MG63 (cell line): Measurements from ENCODE around the gene CHST7. TPM values are rescaled to one million over a fixed set of nuclear protein-coding genes. Genes with fewer than 3 reads are reported as not detected.
"Not testable (repeated sequence)": the region's sequence is repeated elsewhere in the genome, so short reads cannot be mapped to it uniquely, and the experiment has no call there.

Experiments
- DNase-seq: peaks from one replicate; pipeline ENCODE4 v3.0.0-alpha.2; 2020
- H3K27me3 ChIP-seq: fragments of 250-450 bp; sonication (Bioruptor Pico); 2 replicates; pipeline ENCODE4 v1.5.1; 2020; ENCODE audit warnings: mild to moderate bottlenecking, moderate library complexity
- H3K36me3 ChIP-seq: fragments of 250-450 bp; sonication (Bioruptor Pico); 2 replicates; pipeline ENCODE4 v1.5.1; 2020; ENCODE audit warnings: mild to moderate bottlenecking, moderate library complexity
- H3K4me3 ChIP-seq: fragments of 250-450 bp; sonication (Bioruptor Pico); 2 replicates; pipeline ENCODE4 v1.5.1; 2020; ENCODE audit warnings: mild to moderate bottlenecking, moderate library complexity
- H3K9me3 ChIP-seq: fragments of 250-450 bp; sonication (Bioruptor Pico); 2 replicates; pipeline ENCODE4 v1.5.1; 2020; ENCODE audit warnings: mild to moderate bottlenecking, moderate library complexity
- total RNA-seq: library from RNA; depleted of rRNA; stranded (reverse); fragments of >200 nt; shearing (Covaris generic); gene quantifications from 2 replicates; pipeline ENCODE4 v1.2.3, GENCODE V29; 2014; ENCODE audit warnings: low replicate concordance; rRNA removed

The CHST7 gene, protein sequence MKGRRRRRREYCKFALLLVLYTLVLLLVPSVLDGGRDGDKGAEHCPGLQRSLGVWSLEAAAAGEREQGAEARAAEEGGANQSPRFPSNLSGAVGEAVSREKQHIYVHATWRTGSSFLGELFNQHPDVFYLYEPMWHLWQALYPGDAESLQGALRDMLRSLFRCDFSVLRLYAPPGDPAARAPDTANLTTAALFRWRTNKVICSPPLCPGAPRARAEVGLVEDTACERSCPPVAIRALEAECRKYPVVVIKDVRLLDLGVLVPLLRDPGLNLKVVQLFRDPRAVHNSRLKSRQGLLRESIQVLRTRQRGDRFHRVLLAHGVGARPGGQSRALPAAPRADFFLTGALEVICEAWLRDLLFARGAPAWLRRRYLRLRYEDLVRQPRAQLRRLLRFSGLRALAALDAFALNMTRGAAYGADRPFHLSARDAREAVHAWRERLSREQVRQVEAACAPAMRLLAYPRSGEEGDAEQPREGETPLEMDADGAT
- 2.4 and 5.1 TPM in 2 replicates for total RNA-seq

DNA sequence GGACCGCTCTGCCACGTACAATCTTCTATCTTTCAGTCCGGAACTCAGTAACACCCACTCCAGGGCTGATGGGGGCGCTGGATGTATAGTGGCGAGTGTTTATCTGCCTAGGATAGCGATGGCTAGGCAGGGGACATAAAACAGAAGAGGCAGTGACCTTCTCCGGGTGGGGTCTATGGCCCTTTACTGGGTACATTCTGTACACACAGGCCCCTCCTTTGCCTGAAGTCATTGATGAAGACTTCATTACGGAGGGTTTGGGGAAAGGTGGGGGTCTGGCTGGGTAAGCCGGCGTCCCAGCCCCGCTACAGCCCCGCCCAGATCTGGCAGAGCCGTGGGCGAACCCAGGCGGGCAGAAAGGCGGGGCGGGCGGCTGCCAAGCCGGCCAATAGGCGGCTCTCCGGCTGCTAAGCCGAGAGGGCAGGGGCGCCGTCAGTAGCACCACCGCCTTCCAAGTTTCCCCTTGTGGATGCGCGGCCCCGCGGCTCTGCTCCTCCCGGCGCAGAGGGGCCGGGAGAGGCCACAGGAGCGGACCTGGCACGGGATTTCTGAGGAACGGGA lies at the start of gene CHST7:
Gene CHST7, plus strand, starts transcription at position 435 of the 561 bp plus-strand sequence. CDS start 167 bp downstream, outside the sequence.
- no peaks in the 10 kb centered on the region for H3K9me3 ChIP-seq
- H3K36me3 ChIP-seq, result no peaks in the 10 kb centered on the region
- peak within 1 kb of the TSS; percentile 56 for H3K4me3 ChIP-seq
- H3K27me3 ChIP-seq, result no peaks in the 10 kb centered on the region
- peak; percentile 70 for DNase-seq

GRCh38 chrX:46528640-46529039 lies 44.9 kb upstream of the CHST7 start:
- H3K36me3 ChIP-seq, DNase-seq, H3K4me3 ChIP-seq, H3K27me3 ChIP-seq, H3K9me3 ChIP-seq: not testable (repeated sequence)

- not testable (repeated sequence) for H3K9me3 ChIP-seq, DNase-seq, H3K27me3 ChIP-seq
Observed at GRCh38 chrX:46529740-46530403, 43.7 kb upstream of the CHST7 start.

DNA sequence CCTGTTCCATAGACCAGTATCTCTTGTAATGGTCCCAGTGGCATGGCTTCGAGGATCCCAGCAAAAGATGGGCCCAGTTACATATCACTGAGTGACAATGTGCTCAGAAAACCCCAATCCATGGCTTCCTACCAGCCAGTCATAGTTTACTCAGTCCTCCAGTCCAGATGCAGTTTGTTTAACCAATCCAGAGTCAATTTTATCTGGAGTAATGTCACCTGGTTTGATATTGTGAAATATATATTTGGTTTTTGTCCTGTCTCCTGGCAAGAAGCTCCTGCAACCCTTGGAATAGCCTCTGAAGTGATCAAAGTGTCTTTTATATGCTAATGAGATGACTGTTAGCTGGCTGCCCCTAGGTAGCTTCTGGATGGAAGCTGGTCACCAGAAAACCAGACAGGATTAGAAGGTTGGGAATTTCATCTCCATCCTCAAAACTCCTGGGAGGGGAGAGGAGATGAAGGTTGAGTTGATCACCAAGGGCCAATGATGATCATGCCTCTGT lies 43.1 kb upstream of the CHST7 start:
- H3K9me3 ChIP-seq, H3K4me3 ChIP-seq, H3K36me3 ChIP-seq, DNase-seq, H3K27me3 ChIP-seq: not testable (repeated sequence)

More at GRCh38 chrX:46529740-46530403, 43.7 kb upstream of the CHST7 start:
- H3K36me3 ChIP-seq, H3K4me3 ChIP-seq: not testable (repeated sequence)

GRCh38 chrX:46531442-46531841 lies 42.1 kb upstream of the CHST7 start:
- Histone ChIP-seq H3K4me3 (no peak overlapping the region), H3K9me3 (no peaks in the 10 kb centered on the region), H3K27me3 (no peaks in the 10 kb centered on the region), H3K36me3 (no peaks in the 10 kb centered on the region)
- DNase-seq, result no peak

DNA sequence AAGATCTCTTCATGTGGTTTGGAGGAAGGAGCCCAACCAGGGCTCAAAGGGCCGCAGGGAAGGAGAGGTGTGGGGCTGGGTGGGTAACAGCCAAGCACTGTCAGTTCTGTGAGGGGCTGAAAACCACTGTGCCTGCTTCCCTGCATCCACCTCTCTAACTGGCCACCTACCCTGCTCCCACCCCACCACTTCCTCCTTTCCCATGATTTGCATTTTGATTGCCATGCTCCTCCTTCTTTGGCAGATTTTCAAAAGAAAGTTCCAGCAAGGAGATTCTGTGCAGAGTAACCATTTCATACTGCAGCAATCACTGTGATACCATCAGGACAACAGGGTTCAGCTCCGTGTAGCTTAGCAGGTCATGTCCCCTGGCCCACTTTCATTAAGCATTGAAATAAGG lies 30.1 kb upstream of the CHST7 start:
- H3K4me3 ChIP-seq, result no peak overlapping the region
- DNase-seq, result no peak
- H3K27me3 ChIP-seq, result no peaks in the 10 kb centered on the region
- H3K9me3 ChIP-seq, result no peaks in the 10 kb centered on the region
- peaks cover 12% of the 10 kb centered on the region for H3K36me3 ChIP-seq

DNA sequence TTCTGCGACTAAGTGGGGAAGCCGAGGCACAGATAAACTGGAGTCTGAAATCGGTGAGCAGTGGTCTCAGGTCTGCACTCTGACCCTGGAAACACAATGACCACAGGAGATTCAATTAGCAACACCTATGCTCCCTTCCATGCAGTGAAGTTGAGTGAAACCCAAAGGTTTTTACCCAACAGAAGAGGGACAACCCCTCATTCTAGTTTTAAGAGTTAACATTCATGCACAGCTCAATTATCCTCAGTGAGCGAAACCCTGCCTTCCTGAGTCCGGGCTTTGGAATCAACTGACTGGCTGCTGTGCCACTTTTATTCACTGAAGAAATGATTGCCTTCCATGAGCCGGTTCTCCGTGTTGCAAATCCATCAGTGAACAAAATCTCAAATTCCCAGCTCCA lies 29.0 kb upstream of the CHST7 start:
- Histone ChIP-seq H3K36me3 (peaks cover 17% of the 10 kb centered on the region), H3K4me3 (peak overlapping the region; percentile 90)
- not testable (repeated sequence) for H3K27me3 ChIP-seq, H3K9me3 ChIP-seq, DNase-seq

DNA sequence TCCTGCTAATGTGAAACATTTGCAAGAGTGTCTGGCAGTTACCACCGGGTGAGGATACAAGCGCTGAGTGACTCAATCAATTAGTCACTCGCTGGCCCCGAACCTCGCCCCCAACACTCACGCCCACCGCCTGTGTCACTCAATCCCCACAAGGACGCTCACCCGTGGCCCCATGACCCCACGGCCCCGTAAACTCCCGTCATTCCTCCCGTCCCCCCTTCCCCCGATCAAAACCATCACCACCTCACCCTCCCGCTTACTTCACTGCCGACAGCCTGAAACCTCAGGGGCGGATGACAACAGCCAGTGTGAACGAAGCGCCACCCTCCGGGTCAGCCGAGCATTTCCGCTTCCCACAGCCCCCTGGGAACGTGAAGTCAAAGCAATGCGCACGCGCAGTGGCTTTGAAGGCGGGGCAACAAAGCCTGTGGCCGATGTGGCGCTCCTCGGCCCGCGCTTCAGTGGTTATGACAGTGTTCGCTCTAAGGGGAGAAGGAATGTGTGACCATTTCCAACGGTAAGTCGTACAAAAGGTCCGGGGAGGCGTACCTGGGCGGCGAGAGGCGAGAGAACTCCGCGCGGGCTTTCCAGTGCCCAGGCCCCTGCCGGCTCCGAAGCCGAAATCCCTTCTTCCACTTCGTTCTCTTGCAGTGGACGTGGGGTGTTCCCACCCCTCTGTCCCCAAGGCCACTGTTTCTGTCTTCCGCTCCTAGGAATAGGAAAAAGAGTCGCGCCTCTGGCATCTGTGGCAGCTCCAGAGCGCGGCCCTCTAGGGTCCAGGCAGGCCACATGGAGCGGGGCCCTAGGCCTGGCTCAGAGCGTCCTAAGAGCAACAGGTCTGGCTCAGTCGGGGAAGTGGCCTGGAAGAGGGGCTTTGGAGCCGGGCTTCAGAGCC lies 28.2 kb upstream of the CHST7 start, which contains the start of gene ZNF674:
Gene ZNF674, minus strand, starts transcription at position 311 of the 895 bp plus-strand sequence. CDS start 3,334 bp downstream, outside the sequence.
- H3K9me3 ChIP-seq, result no peaks in the 10 kb centered on the region
- H3K27me3 ChIP-seq, result no peaks in the 10 kb centered on the region
- peak; percentile 87 for DNase-seq
- peaks cover 17% of the 10 kb centered on the region for H3K36me3 ChIP-seq
- peak within 1 kb of the TSS; percentile 90 for H3K4me3 ChIP-seq

- peak; percentile 63 for DNase-seq
- Histone ChIP-seq H3K36me3 (peaks cover 17% of the 10 kb centered on the region), H3K4me3 (no peak overlapping the region), H3K9me3 (no peaks in the 10 kb centered on the region), H3K27me3 (no peaks in the 10 kb centered on the region)
Observed at GRCh38 chrX:46547857-46548256, 25.7 kb upstream of the CHST7 start.

DNA sequence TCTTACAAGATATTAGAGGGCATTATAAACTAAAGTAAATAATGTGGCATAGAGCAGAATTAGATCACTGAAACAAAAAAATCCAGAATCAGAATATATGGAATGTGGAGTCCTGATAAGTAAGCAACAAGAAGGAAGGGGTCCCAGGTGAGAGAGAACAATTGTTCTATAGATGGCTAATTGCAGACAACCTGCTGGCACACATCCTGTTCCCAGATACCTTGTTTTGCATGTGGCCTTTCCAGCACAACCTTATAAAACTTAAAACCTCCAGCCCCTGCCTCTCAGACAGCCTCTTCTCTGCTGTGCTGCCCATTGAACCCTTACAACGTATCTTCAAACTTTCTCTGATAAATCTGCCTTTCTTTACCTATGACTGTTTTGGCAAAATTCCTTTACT lies 23.7 kb upstream of the CHST7 start:
- no peaks in the 10 kb centered on the region for H3K9me3 ChIP-seq
- no peaks in the 10 kb centered on the region for H3K27me3 ChIP-seq
- no peak for DNase-seq
- no peak overlapping the region for H3K4me3 ChIP-seq
- peaks cover 17% of the 10 kb centered on the region for H3K36me3 ChIP-seq

- H3K27me3 ChIP-seq, result no peaks in the 10 kb centered on the region
- no peak overlapping the region for H3K4me3 ChIP-seq
- peak; percentile 23 for DNase-seq
- no peaks in the 10 kb centered on the region for H3K9me3 ChIP-seq
- peaks cover 14% of the 10 kb centered on the region for H3K36me3 ChIP-seq
Observed at GRCh38 chrX:46551494-46552128, 22.0 kb upstream of the CHST7 start.

GRCh38 chrX:46553935-46554334 lies 19.6 kb upstream of the CHST7 start:
- no peak for DNase-seq
- Histone ChIP-seq H3K36me3 (0 out of 2 replicates have a peak, but pooled peaks cover 2% of the 10 kb centered on the region), H3K27me3 (no peaks in the 10 kb centered on the region), H3K4me3 (no peak overlapping the region), H3K9me3 (no peaks in the 10 kb centered on the region)

DNA sequence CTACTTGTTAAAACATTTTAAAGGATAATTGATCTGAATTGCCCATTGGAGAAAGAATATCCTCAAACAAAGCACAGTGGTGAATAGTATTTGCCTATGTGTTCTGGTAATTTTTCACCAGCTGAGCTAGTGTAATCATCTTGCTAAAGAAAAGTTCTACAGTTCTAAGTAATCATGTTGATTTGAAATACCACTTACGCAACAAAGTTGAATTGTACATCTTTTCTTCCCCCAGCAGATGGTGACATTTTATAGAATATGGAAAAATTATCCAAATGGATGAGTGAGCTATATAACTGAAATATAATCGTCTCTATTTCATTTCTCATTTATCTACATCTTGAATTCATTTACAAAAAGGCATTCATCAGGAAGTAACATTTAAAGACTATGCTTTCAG lies 18.6 kb upstream of the CHST7 start:
- no peak for DNase-seq

GRCh38 chrX:46559062-46559461 lies 14.5 kb upstream of the CHST7 start:
- no peak for DNase-seq
- no peak overlapping the region for H3K4me3 ChIP-seq
- no peaks in the 10 kb centered on the region for H3K9me3 ChIP-seq
- H3K27me3 ChIP-seq, result no peaks in the 10 kb centered on the region
- H3K36me3 ChIP-seq, result no peaks in the 10 kb centered on the region

More for the DNA sequence above, 18.6 kb upstream of the CHST7 start:
- H3K36me3 ChIP-seq, result no peaks in the 10 kb centered on the region
- H3K4me3 ChIP-seq, result no peak overlapping the region
- H3K27me3 ChIP-seq, result no peaks in the 10 kb centered on the region
- H3K9me3 ChIP-seq, result no peaks in the 10 kb centered on the region

- no peaks in the 10 kb centered on the region for H3K27me3 ChIP-seq
- no peak overlapping the region for H3K4me3 ChIP-seq
- no peaks in the 10 kb centered on the region for H3K9me3 ChIP-seq
- no peak for DNase-seq
- H3K36me3 ChIP-seq, result no peaks in the 10 kb centered on the region
Observed at GRCh38 chrX:46561824-46562657, 11.5 kb upstream of the CHST7 start.
